ENCODE data around the gene LSM14A.
"Not testable (repeated sequence)": the region's sequence is repeated elsewhere in the genome, so short reads cannot be mapped to it uniquely, and the experiment has no call there.

Gene LSM14A

DNA sequence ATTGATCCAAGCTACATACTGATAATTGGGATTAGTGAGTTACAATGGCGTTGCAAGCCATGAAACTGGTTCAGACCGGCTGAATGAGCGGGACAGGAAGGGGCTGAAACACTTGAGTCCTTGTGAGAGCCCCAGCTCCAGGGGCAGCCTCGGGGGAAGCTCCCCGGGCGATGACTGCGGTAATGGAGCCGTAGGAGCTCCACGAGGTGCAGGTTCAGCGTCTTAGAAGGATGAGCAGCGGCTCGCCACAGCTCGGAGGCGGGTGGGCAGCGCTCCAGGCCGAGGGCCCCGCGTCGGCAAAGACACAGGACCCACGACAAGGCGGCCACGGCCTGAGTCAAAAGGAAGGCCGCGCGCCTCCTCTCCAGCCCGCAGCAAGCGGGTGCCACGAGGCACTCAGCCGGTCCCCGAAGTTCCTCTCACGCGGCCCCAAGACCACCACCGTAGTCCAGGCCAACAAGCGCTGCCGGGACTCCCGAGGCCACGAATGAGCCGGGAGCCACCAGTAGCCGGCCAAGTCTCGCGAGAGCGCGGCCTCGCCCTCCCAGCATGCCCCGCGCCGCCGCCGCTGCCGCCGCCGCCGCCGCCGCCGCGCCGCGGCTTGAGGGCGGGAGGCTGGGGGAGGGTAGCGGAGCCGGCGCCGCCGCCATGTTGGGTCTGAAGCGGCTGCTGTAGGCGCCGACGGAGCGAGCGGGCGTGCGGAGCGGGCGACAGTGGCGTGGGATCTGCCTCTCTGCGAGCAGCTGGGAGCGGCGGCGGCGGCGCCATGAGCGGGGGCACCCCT, at the start of gene LSM14A:
LSM14A (plus strand) TSS at position 628 of the 784 bp plus-strand sequence; CDS start at position 767, 139 bp downstream.
- TF ChIP-seq, protein P1, sequence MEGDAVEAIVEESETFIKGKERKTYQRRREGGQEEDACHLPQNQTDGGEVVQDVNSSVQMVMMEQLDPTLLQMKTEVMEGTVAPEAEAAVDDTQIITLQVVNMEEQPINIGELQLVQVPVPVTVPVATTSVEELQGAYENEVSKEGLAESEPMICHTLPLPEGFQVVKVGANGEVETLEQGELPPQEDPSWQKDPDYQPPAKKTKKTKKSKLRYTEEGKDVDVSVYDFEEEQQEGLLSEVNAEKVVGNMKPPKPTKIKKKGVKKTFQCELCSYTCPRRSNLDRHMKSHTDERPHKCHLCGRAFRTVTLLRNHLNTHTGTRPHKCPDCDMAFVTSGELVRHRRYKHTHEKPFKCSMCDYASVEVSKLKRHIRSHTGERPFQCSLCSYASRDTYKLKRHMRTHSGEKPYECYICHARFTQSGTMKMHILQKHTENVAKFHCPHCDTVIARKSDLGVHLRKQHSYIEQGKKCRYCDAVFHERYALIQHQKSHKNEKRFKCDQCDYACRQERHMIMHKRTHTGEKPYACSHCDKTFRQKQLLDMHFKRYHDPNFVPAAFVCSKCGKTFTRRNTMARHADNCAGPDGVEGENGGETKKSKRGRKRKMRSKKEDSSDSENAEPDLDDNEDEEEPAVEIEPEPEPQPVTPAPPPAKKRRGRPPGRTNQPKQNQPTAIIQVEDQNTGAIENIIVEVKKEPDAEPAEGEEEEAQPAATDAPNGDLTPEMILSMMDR (IDR thresholded peaks at IDR 0.05; ENCODE audit: low read length, missing control alignments): no peak

DNA sequence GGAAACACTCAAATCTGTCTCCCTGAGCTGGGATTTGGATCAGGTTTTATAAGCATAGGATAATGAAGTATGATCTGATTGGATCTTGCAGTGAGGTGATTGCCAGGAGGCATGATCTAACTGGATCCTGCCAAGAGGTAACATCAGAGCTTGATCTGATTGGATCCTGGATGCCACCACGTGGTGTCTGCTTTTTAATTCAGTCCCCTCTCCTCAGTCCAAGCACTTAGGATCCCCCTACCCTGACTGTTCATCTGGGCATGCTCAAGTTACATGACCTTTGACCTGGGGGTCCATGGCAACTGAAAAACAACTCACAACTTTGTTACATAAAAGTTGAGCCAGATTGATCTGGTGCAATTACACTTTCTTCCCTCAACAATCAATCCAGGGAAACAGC, 47.5 kb upstream of the LSM14A start:
- TF ChIP-seq, protein P1 (IDR thresholded peaks at IDR 0.05; ENCODE audit: low read length, missing control alignments): no peak
- no peak for DNase-seq (ENCODE audit: low read depth)
- H3K4me3 ChIP-seq (replicated peaks; ENCODE audit: low read depth, low read length): no peak overlapping the region

More for the DNA sequence above, at the start of gene LSM14A:
- peak within 1 kb of the TSS; percentile 91 for H3K4me3 ChIP-seq (replicated peaks; ENCODE audit: low read depth, low read length)
- peak; percentile 92 for DNase-seq (ENCODE audit: low read depth)

DNA sequence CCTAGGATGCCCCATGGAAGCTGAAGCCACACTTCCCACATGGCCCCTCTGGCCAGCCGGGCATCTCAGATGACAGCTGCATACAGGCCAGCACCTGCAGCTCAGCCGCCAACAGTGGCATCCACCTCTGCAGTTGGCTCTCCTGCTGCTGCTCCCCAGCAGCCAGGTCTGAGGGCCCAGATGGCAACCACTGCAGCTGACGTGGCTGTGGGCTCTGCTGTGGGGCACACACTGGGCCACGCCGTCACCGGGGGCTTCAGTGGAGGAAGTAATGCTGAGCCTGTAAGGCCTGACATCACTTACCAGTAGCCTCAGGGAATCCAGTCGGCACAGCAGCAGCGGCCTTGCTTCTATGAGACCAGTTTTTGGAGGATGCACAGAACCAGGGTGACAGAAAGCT, 45.3 kb upstream of the LSM14A start:
- DNase-seq (ENCODE audit: low read depth): no peak
- TF ChIP-seq, protein P1 (IDR thresholded peaks at IDR 0.05; ENCODE audit: low read length, missing control alignments): no peak
- H3K4me3 ChIP-seq (replicated peaks; ENCODE audit: low read depth, low read length): no peak overlapping the region

DNA sequence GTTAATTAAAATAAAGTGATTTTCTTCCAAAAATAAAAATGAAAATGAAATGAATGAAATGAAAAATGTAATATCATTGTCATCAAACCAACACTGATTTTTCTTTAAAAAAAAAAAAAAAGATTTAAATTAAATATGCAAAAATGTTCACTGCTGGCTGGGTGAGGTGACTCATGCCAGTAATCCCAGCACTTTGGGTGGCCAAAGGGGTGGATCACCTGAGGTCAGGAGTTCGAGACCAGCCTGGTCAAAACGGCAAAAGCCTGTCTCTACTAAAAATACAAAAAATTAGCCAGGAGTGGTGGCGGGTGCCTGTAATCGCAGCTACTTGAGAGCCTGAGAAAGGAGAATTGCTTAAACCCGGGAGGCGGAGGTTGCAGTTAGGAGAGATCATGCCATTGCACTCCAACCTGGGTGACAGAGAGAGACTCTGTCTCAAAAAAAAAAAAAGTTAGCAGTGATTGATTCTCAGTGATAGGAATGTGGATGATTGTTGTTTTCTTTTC, 44.6 kb upstream of the LSM14A start:
- no peak overlapping the region for H3K4me3 ChIP-seq (replicated peaks; ENCODE audit: low read depth, low read length)
- DNase-seq (ENCODE audit: low read depth): no peak
- TF ChIP-seq, protein P1 (IDR thresholded peaks at IDR 0.05; ENCODE audit: low read length, missing control alignments): no peak

DNA sequence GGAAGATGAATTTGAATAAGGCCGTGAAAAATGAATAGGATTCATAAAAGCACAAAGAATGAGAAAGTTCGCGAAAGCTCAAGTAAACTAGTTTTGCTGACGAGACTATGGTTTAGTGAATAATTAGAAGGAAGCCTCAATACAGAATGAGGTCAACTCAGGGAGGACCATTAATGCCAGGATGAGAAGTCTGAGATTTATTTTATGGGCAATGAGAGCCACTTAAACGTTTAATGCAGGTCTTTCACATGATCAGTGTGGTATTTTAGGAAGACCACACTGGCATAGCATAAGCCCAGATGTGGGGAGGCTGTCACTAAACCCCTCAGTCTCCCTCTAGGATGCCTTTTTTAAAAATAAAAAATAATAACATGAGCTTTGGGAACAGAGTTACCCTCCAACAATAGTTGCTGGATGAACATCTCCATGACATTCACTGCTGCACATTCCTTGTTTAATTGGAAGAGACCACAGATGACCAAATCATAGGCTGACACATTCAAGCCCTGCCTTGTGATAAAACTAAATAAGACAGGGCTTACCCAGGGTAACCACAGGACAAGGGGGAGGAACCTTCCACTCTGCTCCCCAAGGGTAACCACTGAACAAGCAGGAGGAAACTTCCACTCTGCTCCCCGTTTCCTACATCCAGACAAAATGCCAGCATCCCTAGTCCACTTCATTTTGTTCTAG, 43.6 kb upstream of the LSM14A start:
- no peak overlapping the region for H3K4me3 ChIP-seq (replicated peaks; ENCODE audit: low read depth, low read length)
- DNase-seq (ENCODE audit: low read depth): no peak
- TF ChIP-seq, protein P1 (IDR thresholded peaks at IDR 0.05; ENCODE audit: low read length, missing control alignments): no peak

- TF ChIP-seq, protein P1 (IDR thresholded peaks at IDR 0.05; ENCODE audit: low read length, missing control alignments): no peak
- no peak for DNase-seq (ENCODE audit: low read depth)
- H3K4me3 ChIP-seq (replicated peaks; ENCODE audit: low read depth, low read length): no peak overlapping the region
These were observed 41.2 kb upstream of the LSM14A start for GRCh38 chr19:34131100-34131499.

- not testable (repeated sequence) for H3K4me3 ChIP-seq (replicated peaks; ENCODE audit: low read depth, low read length); DNase-seq (ENCODE audit: low read depth)
These were observed 40.2 kb upstream of the LSM14A start for GRCh38 chr19:34132145-34132544.

DNA sequence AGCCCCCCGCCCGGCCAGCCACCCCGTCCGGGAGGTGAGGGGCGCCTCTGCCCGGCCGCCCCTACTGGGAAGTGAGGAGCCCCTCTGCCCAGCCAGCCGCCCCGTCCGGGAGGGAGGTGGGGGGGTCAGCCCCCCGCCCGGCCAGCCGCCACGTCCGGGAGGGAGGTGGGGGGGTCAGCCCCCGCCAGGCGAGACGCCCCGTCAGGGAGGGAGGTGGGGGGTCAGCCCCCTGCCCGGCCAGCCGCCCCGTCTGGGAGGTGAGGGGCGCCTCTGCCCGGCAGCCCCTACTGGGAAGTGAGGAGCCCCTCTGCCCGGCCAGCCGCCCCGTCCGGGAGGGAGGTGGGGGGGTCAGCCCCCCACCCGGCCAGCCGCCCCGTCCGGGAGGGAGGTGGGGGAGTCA, 39.6 kb upstream of the LSM14A start:
- not testable (repeated sequence) for DNase-seq (ENCODE audit: low read depth); H3K4me3 ChIP-seq (replicated peaks; ENCODE audit: low read depth, low read length)
